K562 (cell line): ENCODE data around the gene SRCAP. TPM values are rescaled to one million over a fixed set of nuclear protein-coding genes. Genes with fewer than 3 reads are reported as not detected.

Experiments
- ATF1 ChIP-seq, 2 experiments: fragments of 450-650 bp in 1 of 2; IDR thresholded peaks; 2 replicates each; pipeline ENCODE4 v1.6.1; 2016; ENCODE audit warnings: missing compliant biosample characterization in 1 of 2, missing genetic modification characterization in 1 of 2
- CBX8 ChIP-seq: fragments of 200-600 bp; sonication (generic); IDR thresholded peaks from 2 replicates; pipeline ENCODE4 v1.6.1; 2012; ENCODE audit warnings: borderline replicate concordance, mixed run types, low read depth, mild to moderate bottlenecking, moderate library complexity, mixed read lengths, low read length, control low read depth, inconsistent platforms; ENCODE audit not compliant: poor library complexity, severe bottlenecking; ENCODE audit errors: extremely low read depth
- GABPB2 ChIP-seq: fragments of 250-450 bp; sonication (Bioruptor Pico); conservative IDR thresholded peaks from 2 replicates; pipeline ENCODE4 v1.5.1; 2021; ENCODE audit warnings: mild to moderate bottlenecking
- NCOR1 ChIP-seq: fragments of 450-650 bp; IDR thresholded peaks from 2 replicates; pipeline ENCODE4 v1.6.1; 2016; ENCODE audit warnings: mild to moderate bottlenecking, moderate library complexity
- NELFE ChIP-seq: IDR thresholded peaks from 2 replicates; pipeline ENCODE4 v1.6.1; 2011; ENCODE audit warnings: mild to moderate bottlenecking; ENCODE audit not compliant: insufficient read depth, insufficient read length
- PTBP1 ChIP-seq: fragments of 200-400 bp; formaldehyde crosslinking; IDR thresholded peaks from 2 replicates; pipeline ENCODE4 v1.6.1; 2017; ENCODE audit warnings: low read depth, low read length
- RBM39 ChIP-seq: fragments of 200-400 bp; formaldehyde crosslinking; optimal IDR thresholded peaks from 2 replicates; pipeline ENCODE3; 2018; ENCODE audit warnings: low read depth, low read length
- ZFPM2 ChIP-seq: fragments of 250-450 bp; sonication (Bioruptor Pico); IDR thresholded peaks from 2 replicates; pipeline ENCODE4 v1.5.1; 2022; ENCODE audit warnings: mild to moderate bottlenecking
- ZNF699 ChIP-seq: fragments of 250-450 bp; sonication (Bioruptor Pico); IDR thresholded peaks from 2 replicates; pipeline ENCODE4 v1.8.0; 2021; ENCODE audit warnings: mild to moderate bottlenecking, moderate library complexity; ENCODE audit not compliant: insufficient replicate concordance
- polyA plus RNA-seq, 8 experiments: library from polyadenylated mRNA; depleted of rRNA in 4 of 8; stranded (reverse) in 5 of 8; unstranded in 3 of 8; fragments of >200 nt; fragmentation: Nextera tagmentation in 2 of 8; fragmentation: Illumina TruSeq in 1 of 8; extraction: Ambion mirVana in 2 of 8; extraction: Trizol in 1 of 8; gene quantifications; 2 replicates each; pipeline versions ENCODE4 v1.2.1 to v1.2.3, GENCODE V29; 2011 to 2014; ENCODE audit warnings: inconsistent platforms in 1 of 8, missing spikeins in 1 of 8
- total RNA-seq, 7 experiments: library from RNA; depleted of rRNA in 6 of 7; stranded (reverse); fragments of >200 nt in 6 of 7; fragmentation: Illumina TruSeq in 2 of 7; extraction: Trizol in 2 of 7; gene quantifications; 2 replicates each; pipeline versions ENCODE4 v1.2.1 to v1.2.3, GENCODE V29; 2011 to 2021; ENCODE audit warnings: low replicate concordance in 1 of 7
- TF ChIP-seq, protein P1 (sequence below): sonication (generic); formaldehyde crosslinking; IDR thresholded peaks from 2 replicates; pipeline ENCODE4 v1.5.0; 2020; ENCODE audit warnings: missing genetic modification reagents
- TF ChIP-seq, protein P2 (sequence below): sonication (generic); formaldehyde crosslinking; IDR thresholded peaks from 2 replicates; pipeline ENCODE4 v1.8.1; 2023; ENCODE audit warnings: mild to moderate bottlenecking, missing genetic modification reagents

Gene SRCAP
- total and polyA plus RNA-seq, 9 of the 15 experiments (the other 6 are each of a cell fraction or from before 2014, with no cell fraction given) = 0.21 to 62.6 (median 5.8) TPM

DNA sequence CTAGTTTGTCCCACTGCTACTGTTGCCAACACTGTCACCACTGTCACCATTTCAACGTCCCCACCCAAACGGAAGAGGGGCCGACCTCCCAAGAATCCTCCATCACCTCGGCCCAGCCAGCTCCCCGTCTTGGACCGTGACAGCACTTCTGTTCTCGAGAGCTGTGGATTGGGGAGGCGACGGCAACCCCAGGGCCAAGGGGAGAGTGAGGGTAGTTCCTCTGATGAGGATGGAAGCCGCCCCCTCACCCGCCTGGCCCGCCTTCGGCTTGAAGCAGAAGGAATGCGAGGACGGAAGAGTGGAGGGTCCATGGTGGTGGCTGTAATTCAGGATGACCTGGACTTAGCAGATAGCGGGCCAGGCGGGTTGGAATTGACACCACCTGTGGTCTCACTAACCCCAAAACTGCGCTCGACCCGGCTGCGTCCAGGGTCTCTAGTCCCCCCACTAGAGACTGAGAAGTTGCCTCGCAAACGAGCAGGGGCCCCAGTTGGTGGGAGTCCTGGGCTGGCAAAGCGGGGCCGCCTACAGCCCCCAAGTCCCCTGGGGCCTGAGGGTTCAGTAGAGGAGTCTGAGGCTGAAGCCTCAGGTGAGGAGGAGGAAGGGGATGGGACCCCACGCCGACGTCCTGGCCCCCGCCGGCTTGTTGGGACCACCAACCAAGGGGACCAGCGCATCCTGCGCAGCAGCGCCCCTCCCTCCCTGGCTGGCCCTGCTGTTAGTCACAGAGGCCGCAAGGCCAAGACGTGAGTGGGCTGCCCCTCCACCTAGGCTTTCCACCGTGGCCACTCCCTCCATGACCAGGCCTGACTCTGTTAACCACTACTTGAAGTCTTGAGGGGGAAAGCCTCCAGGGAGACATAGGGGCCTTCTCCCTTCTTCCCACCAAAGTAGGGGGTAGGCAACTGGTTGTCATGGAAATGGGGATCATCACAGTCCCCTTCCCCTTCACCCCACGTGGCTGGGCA, 40.3 kb downstream of the SRCAP start (continued):
- TF ChIP-seq, protein P1, sequence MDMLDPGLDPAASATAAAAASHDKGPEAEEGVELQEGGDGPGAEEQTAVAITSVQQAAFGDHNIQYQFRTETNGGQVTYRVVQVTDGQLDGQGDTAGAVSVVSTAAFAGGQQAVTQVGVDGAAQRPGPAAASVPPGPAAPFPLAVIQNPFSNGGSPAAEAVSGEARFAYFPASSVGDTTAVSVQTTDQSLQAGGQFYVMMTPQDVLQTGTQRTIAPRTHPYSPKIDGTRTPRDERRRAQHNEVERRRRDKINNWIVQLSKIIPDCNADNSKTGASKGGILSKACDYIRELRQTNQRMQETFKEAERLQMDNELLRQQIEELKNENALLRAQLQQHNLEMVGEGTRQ (CRISPR knock-in tag) = no peak
- TF ChIP-seq CBX8 (no peak), GABPB2 (no peak), ZNF699 (no peak), ATF1 (CRISPR knock-in tag; IDR thresholded peaks at IDR 0.05) (no peak), ATF1 (tag; IDR thresholded peaks at IDR 0.05) (no peak), PTBP1 (no peak), NCOR1 (no peak), NELFE (no peak), ZFPM2 (CRISPR knock-in tag) (no peak), RBM39 (no peak)
- TF ChIP-seq, protein P2, sequence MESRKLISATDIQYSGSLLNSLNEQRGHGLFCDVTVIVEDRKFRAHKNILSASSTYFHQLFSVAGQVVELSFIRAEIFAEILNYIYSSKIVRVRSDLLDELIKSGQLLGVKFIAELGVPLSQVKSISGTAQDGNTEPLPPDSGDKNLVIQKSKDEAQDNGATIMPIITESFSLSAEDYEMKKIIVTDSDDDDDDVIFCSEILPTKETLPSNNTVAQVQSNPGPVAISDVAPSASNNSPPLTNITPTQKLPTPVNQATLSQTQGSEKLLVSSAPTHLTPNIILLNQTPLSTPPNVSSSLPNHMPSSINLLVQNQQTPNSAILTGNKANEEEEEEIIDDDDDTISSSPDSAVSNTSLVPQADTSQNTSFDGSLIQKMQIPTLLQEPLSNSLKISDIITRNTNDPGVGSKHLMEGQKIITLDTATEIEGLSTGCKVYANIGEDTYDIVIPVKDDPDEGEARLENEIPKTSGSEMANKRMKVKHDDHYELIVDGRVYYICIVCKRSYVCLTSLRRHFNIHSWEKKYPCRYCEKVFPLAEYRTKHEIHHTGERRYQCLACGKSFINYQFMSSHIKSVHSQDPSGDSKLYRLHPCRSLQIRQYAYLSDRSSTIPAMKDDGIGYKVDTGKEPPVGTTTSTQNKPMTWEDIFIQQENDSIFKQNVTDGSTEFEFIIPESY (CRISPR knock-in tag) = peak; percentile 44; the same call in 1 of the 2 replicates
